GM20431 (cell line): ENCODE measurements around the gene DSE.

ENCODE experiments used
- in situ Hi-C: fragments of 300-500 bp; cut with MseI, MboI; formaldehyde crosslinking; loops from one replicate; pipeline ENCODE4 v1.15.0; 2020; ENCODE audit warnings: low sequenced_read_pairs; ENCODE audit not compliant: unreplicated experiment

The DSE gene

GRCh38 chr6:116465246-116465645, 94.5 kb downstream of the DSE start:
- in situ Hi-C loops, result no loop called here

- in situ Hi-C loops, result no loop called here
Observed at GRCh38 chr6:116467096-116467495, 96.3 kb downstream of the DSE start.

DNA sequence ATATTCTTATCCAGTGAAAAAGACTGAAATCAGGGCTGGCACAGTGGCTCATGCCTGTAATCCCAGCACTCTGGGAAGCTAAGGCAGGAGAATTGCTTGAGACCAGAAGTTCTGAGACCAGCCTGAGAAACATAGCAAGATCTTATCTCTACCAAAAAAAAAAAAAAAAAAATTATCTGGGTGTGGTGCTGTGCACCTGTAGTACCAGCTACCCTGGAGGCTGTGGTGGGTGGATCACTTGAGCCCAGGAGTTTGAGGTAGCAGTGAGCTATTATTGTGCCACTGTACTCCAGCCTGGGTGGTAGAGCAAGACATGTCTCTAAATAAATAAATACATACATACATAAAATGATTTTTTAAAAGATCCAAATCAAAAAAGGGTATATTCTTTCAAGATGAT, 96.8 kb downstream of the DSE start:
- in situ Hi-C loops, result no loop called here

GRCh38 chr6:116468293-116468692, 97.5 kb downstream of the DSE start:
- in situ Hi-C loops, result no loop called here

DNA sequence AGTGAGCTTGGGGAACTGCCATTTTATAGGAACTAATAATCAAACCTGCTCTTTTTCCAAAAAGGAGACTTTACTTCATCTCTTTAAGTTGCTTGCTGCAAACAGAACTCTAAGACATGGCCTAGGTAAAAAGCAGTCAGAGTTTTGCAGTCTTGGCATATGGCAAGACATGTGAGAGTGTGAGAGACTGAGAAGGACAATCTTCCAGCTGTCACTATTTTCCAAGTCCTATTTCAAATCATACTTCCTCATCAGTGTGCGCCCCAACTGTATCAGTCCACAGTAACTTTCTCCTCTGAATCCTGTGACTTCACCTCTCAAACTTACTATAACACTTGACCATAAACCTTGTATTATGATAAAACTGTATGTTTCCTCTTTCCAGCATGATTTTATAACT, 100.8 kb downstream of the DSE start:
- in situ Hi-C loops, result no loop called here

DNA sequence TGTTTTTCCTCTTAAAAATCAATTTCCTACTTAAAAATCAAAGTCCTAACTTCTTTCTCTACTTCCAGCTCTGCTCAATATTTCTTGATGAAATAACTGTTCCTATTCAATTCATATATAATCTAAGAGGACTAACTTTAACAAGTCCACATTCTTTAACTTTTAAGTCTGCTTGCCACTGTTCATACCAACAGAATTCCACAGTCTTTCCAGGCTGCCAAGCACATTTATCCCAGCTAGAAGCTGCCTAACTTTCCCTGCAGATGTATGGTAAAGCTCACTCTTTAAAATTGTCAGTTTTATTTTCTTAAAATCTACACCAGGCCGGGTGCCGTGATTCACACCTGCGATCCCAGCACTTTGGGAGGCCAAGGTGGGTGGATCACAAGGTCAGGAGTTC, 102.0 kb downstream of the DSE start:
- in situ Hi-C loops, result no loop called here

DNA sequence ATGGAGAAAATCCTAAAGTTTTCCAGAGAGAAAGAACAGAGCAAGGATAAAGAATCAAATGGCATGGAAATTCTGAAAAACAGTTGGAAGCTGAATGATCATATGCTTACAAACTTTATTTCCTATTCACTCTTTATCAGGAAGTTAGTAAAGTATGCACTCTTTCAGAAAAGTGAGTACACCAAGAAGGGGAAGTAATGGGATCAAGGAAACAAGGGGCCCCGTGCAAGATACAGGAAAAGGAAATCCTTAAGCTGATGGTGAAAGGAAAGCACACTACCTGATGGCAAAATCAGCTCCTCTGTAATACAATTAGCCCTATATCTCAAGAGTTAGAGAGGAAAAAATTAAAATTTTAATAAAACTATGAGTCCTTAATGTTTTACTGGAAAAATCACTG, 104.4 kb downstream of the DSE start:
- in situ Hi-C loops, result no loop called here

- in situ Hi-C loops, result no loop called here
Observed at GRCh38 chr6:116476002-116476678, 105.4 kb downstream of the DSE start.

DNA sequence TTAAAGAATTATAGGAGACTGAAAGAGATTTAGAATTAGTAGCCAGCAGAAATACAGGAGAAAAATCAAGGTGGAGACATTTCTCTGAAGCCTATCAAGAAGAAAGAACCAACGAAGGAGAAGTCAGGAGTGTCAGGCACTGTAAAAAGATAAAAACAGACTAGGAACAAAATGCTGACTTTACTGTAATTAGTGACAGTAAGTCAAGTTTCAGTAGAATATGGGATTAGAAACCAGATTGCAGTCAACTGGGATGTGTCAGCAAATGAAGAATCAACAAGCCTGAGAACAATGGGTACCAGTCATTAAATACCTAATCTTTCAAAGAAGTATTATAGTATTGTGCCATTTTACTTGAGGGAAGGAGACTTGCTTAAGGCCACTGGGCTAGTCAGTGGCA, 112.0 kb downstream of the DSE start:
- in situ Hi-C loops, result no loop called here

DNA sequence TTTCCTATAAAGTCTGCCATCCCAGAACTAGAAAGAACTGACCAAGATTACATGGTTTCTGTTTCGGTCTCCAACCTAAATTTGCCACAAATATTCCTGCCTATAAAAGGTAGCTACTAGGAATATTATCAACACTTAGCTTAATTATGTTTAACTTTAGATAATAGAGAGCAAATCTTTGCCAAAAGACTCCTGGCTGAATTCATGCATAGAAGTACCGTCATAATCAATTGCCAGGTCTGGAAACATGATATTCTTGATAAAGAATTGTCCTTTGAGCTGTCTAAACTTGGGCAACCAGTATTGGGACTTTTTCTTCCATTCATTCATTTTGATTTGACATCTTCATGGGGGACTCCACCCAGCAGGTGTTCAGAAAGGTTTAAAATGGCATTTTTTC, 112.9 kb downstream of the DSE start:
- in situ Hi-C loops, result no loop called here

GRCh38 chr6:116485559-116486184, 114.9 kb downstream of the DSE start:
- in situ Hi-C loops, result no loop called here

GRCh38 chr6:116491610-116492330, 121.0 kb downstream of the DSE start:
- in situ Hi-C loops, result no loop called here

DNA sequence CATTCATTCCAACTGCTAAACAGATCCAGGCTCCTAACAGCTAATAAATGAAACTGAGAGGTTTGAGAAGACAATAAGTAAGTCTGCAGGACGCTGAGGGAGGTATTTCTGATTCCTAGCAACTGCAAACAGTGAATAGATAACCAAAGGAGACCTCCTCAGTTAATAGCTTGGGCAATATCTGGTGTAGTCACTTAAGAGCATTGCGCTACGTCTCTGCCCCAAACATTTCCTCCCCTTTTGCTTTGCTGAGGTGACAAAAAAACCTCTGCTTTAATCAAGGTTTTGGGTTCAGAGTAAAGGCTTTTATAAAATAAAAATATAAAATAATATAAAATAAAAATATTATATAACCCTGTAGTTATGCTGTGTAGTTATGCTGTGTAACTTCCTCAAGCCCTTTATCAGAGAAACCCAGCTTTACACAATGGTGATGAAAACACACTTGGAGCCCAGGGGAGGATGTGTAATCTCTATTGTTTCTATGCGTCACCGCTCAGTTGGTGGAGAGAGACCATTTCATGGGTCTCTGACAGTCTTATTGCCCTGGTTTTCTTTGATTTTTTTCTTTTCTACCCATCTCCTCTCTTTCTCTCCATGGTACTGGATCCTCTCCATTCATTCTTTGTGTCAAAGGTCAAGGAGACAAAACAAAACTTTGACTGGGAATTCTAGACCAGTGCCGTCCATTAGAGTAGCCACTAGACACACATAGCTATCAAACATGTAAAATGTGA, 121.8 kb downstream of the DSE start:
- in situ Hi-C loops, result no loop called here
